Thyroid gland (tissue), 4 donors: ENCODE results near the gene INTS1.

Experiments used
- CTCF ChIP-seq, 6 experiments: fragments of 200-600 bp in 3 of 6; fragments of 450-650 bp in 3 of 6; sonication (generic) in 3 of 6; IDR thresholded peaks; one replicate each; pipeline ENCODE4 v1.5.1; 2016 to 2019; ENCODE audit warnings: antibody characterized with exemption in 6 of 6, mild to moderate bottlenecking in 2 of 6, inconsistent platforms in 1 of 6, moderate library complexity in 1 of 6
- POLR2A ChIP-seq, 2 donors: fragments of 450-650 bp; IDR thresholded peaks; one replicate each; pipeline ENCODE4 v1.6.1; 2017; ENCODE audit warnings: antibody characterized with exemption in 2 of 2, mild to moderate bottlenecking in 2 of 2, moderate library complexity in 1 of 2

- TF ChIP-seq CTCF (IDR thresholded peaks at IDR 0.05): peak; percentile 60 to 89 (median 69)
- TF ChIP-seq POLR2A (IDR thresholded peaks at IDR 0.05): no peak
Observed at GRCh38 chr7:1473864-1474512, 30.2 kb downstream of the INTS1 start.
